ENCODE results near the gene KCTD6. TPM values are rescaled to one million over a fixed set of nuclear protein-coding genes. Genes with fewer than 3 reads are reported as not detected.

Gene KCTD6
- total and polyA plus RNA-seq, 2 of the 8 experiments (the other 6 are each of a cell fraction or from before 2014, with no cell fraction given) = 17.4 to 21.4 TPM

- Histone ChIP-seq H3K27me3 (replicated peaks in 1 of 4; ENCODE audit: control insufficient read depth in 3 of 4, extremely low read depth in 1 of 4, insufficient read depth in 3 of 4, low read length in 3 of 4) (peaks cover 0 to 4% (median 0%) of the 10 kb centered on the region in 4 experiments; a peak in 1 of 7 replicates), H3K56ac (replicated peaks; ENCODE audit: insufficient read length, low read depth, low read length) (no peak overlapping the region), H3K9me3 (ENCODE audit: insufficient read depth in 2 of 2, low read depth in 1 of 2, low read length in 1 of 2) (no peaks in the 10 kb centered on the region), H3K4ac (replicated peaks; ENCODE audit: insufficient read length, low read depth, low read length) (no peak overlapping the region), H3K4me3 (ENCODE audit: extremely low read depth in 1 of 4, insufficient read depth in 2 of 4, low read depth in 3 of 4, low read length in 4 of 4) (no peak overlapping the region), H3K14ac (ENCODE audit: insufficient read length) (no peak overlapping the region), H4K20me1 (replicated peaks in 1 of 2; ENCODE audit: control insufficient read depth in 1 of 2, insufficient read depth in 2 of 2, low read length in 2 of 2) (peaks cover 0 to 3% of the 10 kb centered on the region in 2 experiments), H3K79me1 (ENCODE audit: low read depth, low read length) (no peaks in the 10 kb centered on the region), H4K91ac (replicated peaks; ENCODE audit: insufficient read length, low read length) (no peak overlapping the region), H2BK120ac (replicated peaks; ENCODE audit: low read depth, low read length) (no peak overlapping the region), H3K4me2 (ENCODE audit: insufficient read depth in 1 of 2, low read depth in 2 of 2, low read length in 2 of 2) (no peak overlapping the region), H2AFZ (ENCODE audit: low read length) (no peak overlapping the region), H3K4me1 (replicated peaks in 1 of 4; ENCODE audit: control insufficient read depth in 3 of 4, insufficient read depth in 4 of 4, low read length in 3 of 4) (peaks cover 0 to 11% (median 4%) of the 10 kb centered on the region in 4 experiments; a peak in 6 of 7 replicates), H3K23me2 (ENCODE audit: low read depth, low read length) (peaks cover 4% of the 10 kb centered on the region; the same call in 1 of the 2 replicates), H2BK5ac (ENCODE audit: low read depth, low read length) (no peak overlapping the region), H3K9ac (replicated peaks in 1 of 4; ENCODE audit: extremely low read depth in 1 of 4, low read depth in 3 of 4, low read length in 3 of 4) (no peak overlapping the region), H3K18ac (ENCODE audit: extremely low read depth, low read length) (no peak overlapping the region), H2BK15ac (ENCODE audit: low read length) (no peak overlapping the region), H3K27ac (ENCODE audit: low read depth, low read length) (no peak overlapping the region), H2AK5ac (ENCODE audit: low read depth, low read length) (no peak overlapping the region), H2BK20ac (ENCODE audit: low read length) (no peak overlapping the region), H3K23ac (ENCODE audit: insufficient read length) (no peak overlapping the region), H4K8ac (ENCODE audit: extremely low read depth, insufficient read depth, low read length) (no peak overlapping the region; the same call in 1 of the 2 replicates), H4K5ac (ENCODE audit: insufficient read length, low read depth, low read length) (no peak overlapping the region), H2BK12ac (ENCODE audit: low read depth, low read length) (no peak overlapping the region), H3K79me2 (ENCODE audit: control insufficient read depth in 1 of 2, insufficient read depth in 2 of 2, low read length in 2 of 2) (peaks cover 6 to 17% of the 10 kb centered on the region in 2 experiments), H3K36me3 (ENCODE audit: control insufficient read depth in 2 of 4, insufficient read depth in 4 of 4, low read length in 3 of 4) (no peaks in the 10 kb centered on the region)
- 83% methylated on average over 2 of the region's 2 CpGs; no CpG with 5 or more reads in 1 of the 2 experiments for WGBS, 2 experiments (ENCODE audit: extremely low coverage in 1 of 2, insufficient coverage in 1 of 2, insufficient read length in 1 of 2, insufficient replicate concordance in 2 of 2, low coverage in 1 of 2, low lambda C conversion rate in 2 of 2, missing lambda C conversion rate in 1 of 2)
- CTCF ChIA-PET (ENCODE audit: partially characterized antibody) = interaction anchor here (0.6 to 1.3 kb wide), 3 partner anchors 15 to 153 kb away, joined by 3 to 4 read pairs (median 3); no protein-coding TSS in a partner anchor
- POLR2A ChIA-PET (ENCODE audit: partially characterized antibody) = no interaction called here
- DNase-seq (ENCODE audit: low read depth in 1 of 2, low spot score in 2 of 2) = no peak
- TF ChIP-seq ATF3 (IDR thresholded peaks at IDR 0.05; ENCODE audit: insufficient read depth, low read depth, low read length) (no peak), MAX (IDR thresholded peaks at IDR 0.05) (no peak), SP1 (IDR thresholded peaks at IDR 0.05; ENCODE audit: low read depth, low read length) (no peak), E2F6 (IDR thresholded peaks at IDR 0.05) (no peak), POLR2AphosphoS5 (IDR thresholded peaks at IDR 0.05; ENCODE audit: low read depth, low read length) (no peak)
- FAIRE-seq = no peak
These were observed 2.9 kb upstream of the KCTD6 start for GRCh38 chr3:58488967-58489366.
